DOHH2 (cell line): ENCODE measurements around the gene TEF.

Experiments
- CTCF ChIP-seq: fragments of 200-600 bp; sonication (generic); IDR thresholded peaks from one replicate; pipeline ENCODE4 v1.5.1; 2014; ENCODE audit warnings: antibody characterized with exemption, mild to moderate bottlenecking, low read depth, low read length; ENCODE audit not compliant: poor library complexity, severe bottlenecking
- EZH2phosphoT487 ChIP-seq: fragments of 200-600 bp; sonication (generic); IDR thresholded peaks from 2 replicates; pipeline ENCODE4 v1.6.1; 2017; ENCODE audit warnings: borderline replicate concordance, mild to moderate bottlenecking, antibody characterized with exemption, low read length, moderate library complexity, mixed read lengths

GRCh38 chr22:41333806-41334205 lies 47.9 kb upstream of the TEF start:
- TF ChIP-seq CTCF, result no peak
- no peak for TF ChIP-seq EZH2phosphoT487
